GM18870 (cell line): ENCODE data around the gene PRKAG1.

Experiments used
- ATAC-seq: cut with Tn5 transposase; IDR thresholded peaks from one replicate; pipeline ENCODE4 v1.9.1; 2021; ENCODE audit warnings: moderate library complexity; ENCODE audit not compliant: unreplicated experiment

PRKAG1 gene

DNA sequence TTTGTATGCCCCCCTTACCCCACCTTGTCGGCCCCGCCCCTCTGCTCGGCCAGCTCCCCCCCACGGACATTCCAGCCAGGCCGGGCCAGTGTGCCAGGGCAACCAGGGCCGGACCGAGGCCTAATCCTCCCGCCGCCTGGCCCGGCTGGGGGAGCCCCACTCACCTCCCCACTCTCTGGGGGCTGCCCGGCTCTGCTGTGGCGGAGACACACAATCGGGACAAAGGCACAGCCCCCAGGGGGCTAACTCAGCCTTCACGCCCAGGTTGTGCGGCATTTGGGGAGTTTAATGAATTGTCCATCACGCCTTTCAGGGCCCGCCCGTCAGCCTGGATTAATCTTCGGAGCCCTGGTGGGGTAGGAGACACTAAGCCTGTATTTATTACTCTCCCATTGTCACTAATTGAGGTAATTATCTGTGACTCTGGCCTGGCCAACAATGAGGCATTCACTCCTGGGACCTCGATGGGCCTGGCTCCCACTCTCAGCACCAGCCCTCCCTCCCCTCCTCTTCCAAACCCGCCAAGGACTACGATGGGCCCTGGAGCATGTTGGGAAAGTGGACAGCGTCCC is 31.8 kb downstream of the PRKAG1 start:
- no peak for ATAC-seq

DNA sequence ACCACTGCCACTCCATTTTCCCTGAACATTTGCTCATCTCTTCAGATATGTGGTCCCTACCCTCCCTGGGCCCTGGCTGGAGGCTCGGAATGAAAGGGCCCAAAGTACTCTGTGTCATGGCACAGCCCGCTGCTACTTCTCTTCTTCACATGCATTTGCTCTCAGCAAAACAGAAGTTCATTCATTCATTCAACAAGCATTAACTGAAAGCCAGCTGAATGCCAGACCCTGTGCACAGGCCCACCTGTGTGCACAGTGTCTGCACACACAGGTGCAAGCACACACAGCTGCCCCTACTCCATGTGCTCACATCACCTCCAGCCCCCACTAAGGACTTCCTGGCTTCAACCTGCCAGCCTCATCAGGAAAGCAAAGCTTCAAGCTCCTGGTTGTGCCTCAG is 32.7 kb downstream of the PRKAG1 start:
- ATAC-seq: no peak

DNA sequence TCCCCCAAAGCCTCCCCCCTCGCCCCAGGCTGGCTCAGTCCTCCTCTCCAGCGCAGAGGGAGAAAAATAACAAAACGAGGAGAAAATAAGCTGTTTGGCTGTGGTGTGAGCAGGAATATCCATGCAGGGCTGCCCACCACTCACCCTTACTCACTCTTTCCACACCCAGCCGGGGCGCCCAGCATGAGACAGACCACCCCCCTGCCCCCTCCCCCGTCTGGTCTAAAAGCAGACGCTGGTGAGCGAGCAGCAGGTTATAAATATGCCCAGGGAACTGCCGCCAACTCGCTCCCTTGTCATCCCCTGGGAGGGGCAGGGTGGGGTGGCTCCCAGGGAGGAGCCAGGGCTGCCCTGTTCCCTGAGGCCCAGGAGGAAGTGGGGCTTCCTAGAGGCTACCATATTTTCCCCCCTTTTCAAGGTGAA is 33.1 kb downstream of the PRKAG1 start:
- no peak for ATAC-seq

DNA sequence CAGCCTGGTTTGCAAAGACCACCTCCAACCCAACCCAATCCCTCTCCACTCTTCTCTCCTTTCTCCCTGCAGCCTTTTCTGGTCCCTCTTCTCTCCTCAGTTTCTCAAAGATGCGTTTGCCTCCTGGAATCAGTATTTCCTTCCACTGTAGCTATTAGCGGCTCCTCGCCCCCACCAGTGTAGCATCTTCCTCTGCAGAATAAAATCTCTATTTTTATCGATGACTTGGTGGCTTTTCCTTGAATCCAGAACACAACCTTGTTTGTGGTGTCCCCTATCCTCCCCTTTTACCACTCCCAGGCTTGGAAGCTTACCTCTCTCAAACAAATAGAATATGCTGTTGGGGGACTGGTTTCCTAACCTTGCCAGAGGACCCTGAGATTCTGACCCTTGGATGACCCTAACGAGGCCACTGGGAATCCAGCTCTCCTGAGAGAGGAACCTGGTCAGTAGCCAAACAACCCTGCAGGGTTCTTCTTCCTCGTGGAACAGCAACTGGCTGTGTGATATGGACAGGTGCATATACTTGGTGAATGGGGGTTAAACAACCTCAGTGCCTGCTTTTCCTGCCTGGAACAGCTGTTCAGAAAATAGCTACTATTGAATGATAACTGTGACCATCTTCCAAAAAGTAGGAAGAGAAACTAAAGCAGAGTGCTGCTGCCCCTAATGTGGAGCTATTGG is 36.0 kb downstream of the PRKAG1 start:
- ATAC-seq: no peak

DNA sequence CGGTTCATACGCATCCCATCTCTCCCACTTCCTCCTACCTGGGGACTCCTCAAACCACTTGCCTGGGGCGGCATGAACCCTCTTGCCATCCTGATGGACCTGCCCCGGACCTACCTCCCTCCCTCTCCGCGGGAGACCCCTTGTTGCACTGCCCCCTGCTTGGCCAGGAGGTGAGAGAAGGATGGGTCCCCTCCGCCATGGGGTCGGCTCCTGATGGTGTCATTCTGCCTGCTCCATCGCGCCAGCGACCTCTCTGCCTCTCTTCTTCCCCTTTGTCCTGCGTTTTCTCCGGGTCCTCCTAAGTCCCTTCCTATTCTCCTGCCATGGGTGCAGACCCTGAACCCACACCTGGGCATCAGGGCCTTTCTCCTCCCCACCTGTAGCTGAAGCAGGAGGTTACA is 36.8 kb downstream of the PRKAG1 start:
- no peak for ATAC-seq

DNA sequence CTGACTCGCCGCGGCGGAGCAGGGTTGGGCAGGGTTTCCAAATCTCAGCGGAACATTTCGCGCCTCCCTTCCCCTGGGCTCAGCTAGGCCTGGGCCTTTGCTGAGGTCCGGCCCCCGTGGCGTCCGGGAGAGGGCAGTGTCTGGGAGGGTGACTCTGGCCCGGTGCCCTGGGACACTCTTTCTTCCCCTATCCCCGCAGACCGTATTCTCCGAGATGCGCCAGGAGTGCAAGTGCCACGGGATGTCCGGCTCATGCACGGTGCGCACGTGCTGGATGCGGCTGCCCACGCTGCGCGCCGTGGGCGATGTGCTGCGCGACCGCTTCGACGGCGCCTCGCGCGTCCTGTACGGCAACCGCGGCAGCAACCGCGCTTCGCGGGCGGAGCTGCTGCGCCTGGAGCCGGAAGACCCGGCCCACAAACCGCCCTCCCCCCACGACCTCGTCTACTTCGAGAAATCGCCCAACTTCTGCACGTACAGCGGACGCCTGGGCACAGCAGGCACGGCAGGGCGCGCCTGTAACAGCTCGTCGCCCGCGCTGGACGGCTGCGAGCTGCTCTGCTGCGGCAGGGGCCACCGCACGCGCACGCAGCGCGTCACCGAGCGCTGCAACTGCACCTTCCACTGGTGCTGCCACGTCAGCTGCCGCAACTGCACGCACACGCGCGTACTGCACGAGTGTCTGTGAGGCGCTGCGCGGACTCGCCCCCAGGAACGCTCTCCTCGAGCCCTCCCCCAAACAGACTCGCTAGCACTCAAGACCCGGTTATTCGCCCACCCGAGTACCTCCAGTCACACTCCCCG is 37.4 kb downstream of the PRKAG1 start:
- no peak for ATAC-seq

DNA sequence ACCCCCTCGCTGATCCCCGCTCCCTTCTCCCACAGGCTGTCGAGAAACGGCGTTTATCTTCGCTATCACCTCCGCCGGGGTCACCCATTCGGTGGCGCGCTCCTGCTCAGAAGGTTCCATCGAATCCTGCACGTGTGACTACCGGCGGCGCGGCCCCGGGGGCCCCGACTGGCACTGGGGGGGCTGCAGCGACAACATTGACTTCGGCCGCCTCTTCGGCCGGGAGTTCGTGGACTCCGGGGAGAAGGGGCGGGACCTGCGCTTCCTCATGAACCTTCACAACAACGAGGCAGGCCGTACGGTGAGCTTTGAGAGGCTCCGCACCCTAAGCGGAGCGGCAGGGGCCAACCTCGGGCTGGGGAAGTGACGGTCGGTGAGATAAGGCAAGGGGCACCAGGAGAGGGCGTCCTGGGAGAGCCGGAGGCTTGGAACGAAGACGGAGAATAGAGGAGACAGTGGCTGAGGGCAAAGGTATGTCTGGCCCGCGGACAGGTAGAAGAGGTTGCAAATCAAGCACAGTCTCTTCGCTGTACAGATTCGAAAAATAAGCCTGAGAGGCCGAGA is 38.1 kb downstream of the PRKAG1 start:
- ATAC-seq: no peak

DNA sequence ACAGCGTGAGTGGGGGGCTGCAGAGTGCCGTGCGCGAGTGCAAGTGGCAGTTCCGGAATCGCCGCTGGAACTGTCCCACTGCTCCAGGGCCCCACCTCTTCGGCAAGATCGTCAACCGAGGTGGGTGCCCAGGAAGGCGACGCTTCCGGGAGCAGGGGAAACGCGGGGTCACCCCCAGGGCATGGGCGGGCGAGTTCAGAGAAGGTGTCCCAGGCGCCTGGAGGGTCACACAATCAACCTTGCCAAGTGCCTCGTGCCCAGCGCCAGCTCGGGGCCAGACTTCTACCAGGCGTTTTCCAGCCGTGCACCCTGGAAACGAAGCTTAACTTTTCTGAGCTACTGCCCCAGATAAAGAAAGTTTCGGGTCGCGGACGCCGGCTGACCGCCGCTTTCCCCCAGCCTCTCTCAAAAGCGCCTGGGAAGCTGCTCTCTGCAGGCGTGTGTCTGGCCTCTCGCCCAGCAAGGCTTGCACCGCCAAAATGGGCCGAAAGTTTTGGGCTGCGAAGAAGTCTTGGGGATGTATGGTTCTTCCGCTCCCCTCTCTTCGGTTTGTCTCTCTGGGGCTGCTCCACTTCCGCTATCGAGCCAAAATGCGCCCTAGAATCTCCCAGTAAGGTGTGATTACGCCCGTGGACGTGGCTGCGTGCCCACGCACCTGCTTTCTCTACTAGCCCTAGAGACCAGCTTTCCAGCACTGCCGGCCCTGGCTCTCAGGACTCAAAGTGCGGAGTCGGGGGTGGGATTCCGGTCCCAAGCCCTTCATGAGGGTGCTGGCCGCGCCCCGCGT is 38.8 kb downstream of the PRKAG1 start:
- ATAC-seq: no peak

DNA sequence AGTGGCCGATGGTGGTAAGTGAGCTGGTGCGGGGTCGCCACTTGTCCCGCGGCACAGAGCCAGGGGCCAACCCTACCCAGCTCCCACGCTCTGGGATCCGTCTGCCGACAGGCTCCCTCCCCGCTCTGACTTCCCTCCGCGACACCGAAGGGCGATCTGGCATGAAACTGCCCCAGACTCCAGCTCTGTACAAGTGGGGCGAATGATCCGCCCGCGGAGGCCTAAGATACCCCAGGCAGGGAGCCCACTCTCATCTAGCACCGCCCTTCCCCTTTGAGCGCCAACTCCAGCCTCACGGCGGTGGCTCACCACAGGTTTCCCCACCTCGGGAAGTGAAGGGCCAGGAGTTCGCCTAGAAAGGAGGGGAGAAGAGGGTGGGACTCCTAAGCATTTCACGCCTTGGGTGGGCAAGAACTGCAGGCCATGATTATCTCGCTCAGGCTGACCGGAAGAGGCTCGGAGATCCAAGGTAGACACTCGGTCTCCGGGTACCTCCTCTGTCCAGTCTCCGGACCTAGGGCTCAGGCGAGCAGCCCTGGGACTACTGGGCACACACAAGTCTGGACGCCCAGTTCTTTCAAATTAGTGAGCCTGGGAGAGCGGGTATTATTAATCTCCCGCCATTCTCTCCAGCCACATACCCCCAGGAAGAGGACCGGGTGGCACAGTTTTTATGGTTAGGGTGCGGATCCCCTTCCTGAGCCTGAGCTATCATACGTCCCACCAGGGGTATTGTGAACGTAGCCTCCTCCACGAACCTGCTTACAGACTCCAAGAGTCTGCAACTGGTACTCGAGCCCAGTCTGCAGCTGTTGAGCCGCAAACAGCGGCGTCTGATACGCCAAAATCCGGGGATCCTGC is 39.6 kb downstream of the PRKAG1 start:
- no peak for ATAC-seq

DNA sequence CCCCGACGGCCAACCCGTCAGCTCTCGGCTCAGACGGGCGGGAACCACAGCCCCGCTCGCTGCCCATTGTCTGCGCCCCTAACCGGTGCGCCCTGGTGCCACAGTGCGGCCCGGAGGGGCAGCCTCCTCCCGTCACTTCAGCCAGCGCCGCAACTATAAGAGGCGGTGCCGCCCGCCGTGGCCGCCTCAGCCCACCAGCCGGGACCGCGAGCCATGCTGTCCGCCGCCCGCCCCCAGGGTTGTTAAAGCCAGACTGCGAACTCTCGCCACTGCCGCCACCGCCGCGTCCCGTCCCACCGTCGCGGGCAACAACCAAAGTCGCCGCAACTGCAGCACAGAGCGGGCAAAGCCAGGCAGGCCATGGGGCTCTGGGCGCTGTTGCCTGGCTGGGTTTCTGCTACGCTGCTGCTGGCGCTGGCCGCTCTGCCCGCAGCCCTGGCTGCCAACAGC is 40.3 kb downstream of the PRKAG1 start, which contains the start of gene WNT1:
WNT1 (plus strand) TSS at position 32 of the 450 bp plus-strand sequence; CDS start at position 361, 329 bp downstream.
- no peak for ATAC-seq

DNA sequence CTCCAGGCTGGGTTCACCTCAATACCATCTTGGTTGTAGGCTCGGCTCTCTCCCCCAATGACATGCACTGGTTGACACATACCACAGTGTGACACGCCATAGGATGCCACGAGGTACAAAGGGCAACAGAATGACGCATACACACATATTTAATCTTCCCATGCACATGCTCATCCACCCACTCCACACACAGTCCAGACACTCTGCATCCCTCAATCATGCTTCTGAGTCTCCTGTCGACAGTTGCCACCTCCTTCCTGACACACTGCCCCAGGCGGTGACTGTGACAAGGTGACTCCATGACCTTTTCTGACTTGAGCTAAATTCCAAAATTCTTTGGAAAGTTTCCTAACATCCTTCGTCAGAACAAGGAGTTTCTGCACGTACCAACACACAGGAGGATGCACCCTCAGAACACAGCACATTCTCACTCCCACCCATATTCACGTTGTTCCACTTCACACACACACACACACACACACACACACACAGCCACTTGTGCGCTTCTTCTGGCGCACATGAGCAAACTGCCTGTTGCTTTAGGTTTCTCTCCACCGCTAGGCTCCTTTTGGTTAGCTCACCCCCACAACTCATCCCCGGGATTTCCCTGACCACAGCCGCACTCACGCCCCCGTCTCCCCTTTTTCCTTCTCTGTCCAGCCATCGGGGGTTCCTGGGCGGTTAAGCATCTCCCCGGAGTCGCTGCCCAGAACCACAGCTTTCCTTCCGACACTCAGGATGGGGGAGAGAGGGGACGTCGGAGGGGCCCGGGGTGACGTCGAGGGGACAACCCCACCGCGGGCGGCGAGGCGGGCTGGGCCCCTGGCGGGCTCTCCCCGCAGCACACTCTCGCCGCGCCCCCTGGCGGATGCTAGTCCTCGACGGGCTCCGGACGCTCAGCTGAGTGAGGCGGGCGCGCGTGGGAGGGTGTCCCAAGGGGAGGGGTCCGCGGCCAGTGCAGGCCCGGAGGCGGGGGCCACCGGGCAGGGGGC is 41.0 kb downstream of the PRKAG1 start:
- ATAC-seq: no peak

DNA sequence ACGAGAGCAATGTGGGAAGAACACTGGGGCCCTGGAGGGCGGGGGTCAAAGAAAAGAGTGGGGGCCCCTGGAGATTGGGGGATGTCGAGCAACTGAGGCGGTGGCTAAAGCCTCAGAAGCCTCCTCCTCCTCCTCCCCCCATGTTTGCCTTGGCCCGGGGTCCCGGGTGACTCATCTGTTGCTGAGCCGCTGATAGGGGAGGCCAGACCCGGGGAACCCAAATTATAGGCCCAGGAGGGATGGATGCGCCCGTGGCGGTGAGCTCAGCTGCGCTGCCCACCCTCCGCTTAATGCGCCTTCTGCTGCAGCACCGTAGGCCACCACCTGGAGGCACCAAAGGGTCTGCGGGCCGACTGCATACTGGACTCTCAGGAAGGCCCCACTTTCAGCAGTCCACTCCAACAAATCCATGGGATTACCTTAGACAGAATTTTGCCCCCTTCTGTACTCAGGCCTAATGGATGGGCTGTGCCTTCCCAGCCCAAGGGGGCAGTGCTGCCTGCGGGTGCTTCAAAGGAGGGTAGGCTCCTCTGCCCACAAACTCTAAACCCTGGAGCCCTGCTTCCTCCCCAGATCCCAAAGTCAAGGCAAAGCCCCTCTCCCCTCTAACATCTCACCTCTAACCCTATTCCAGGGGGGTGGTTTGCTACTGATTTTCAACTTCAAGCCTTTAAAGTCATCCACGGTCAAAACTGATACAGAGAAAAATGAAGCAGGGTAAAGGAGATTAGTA is 44.5 kb downstream of the PRKAG1 start:
- no peak for ATAC-seq

DNA sequence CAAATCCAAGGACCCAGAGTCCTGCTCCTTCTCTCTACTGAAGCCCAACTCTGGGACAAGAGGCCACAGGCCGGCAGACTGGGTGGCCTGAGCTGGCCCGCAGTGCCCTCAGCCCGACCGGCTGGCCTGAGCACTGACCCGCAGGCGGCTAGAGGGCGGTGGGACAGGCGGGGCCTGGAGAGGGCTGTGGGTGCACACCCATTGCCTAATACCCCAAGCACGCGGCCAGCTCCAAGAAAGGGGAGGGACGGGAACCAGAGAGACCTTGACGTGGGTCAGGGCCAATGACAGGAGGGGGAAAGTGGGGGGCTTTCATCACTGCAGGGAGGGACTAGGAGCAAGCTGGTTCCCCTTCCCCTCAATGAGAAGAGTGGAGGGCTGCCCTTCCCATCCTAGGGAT is 45.0 kb downstream of the PRKAG1 start:
- no peak for ATAC-seq

DNA sequence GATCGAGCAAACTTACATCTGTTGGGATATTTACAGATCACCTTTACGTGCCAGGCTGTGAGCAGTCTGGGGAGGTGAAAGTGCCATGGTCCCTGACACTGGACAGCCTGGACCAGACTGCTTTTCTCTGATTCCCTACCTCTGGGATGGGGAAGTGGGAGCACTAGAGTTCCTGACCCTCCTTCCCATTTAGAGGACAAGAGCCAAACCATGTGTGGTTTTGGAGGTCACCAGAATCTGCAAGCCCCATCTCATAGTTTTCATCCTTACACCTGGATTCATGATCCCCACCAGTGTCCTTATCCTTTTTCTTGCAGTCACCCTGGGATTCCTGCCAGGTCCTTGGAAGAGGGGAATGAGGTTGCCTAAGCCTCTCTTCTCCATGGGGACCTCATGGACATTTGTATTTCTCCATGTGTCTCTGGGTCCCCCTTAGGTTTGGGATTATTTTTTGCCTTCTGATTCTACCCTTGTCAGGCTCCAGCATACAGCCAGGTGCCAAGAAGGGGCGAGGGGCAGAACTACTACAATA is 45.6 kb downstream of the PRKAG1 start:
- ATAC-seq: no peak

DNA sequence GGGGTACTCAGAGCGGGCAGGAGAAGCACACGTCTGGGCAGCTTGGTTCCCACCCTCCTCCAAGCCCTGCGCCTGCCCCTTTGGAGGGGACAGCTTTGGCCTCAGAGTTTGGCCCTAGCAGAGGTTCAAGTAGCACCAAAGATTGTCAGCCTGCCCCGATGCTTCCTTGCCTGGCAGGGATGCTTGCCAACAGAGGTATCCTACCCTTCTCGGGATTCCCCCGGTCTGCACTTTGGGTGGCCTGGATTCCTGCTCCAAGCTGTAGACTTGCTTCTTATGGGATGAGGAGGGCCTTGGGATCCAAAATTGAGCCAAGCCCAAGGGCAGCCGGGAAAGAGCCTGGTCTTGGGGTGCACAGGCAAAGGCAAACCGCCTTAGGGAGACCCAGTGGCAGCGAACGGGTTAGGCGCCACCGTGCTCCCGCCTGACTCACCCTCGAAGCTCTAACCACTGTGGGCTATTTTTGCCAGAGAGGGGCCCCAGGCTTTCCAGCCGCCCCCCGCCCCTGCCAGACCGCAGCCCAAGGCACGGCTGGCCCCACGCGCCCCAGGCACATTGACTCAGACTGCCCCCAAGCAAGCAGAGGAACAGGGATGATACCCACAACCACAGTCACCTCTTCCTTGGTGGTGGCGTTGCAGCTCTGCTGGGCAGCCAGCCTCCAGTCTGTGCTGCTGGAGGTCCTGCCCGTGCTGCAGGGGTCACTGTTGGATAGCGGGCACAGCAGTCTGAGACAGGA is 46.2 kb downstream of the PRKAG1 start:
- ATAC-seq: no peak

DNA sequence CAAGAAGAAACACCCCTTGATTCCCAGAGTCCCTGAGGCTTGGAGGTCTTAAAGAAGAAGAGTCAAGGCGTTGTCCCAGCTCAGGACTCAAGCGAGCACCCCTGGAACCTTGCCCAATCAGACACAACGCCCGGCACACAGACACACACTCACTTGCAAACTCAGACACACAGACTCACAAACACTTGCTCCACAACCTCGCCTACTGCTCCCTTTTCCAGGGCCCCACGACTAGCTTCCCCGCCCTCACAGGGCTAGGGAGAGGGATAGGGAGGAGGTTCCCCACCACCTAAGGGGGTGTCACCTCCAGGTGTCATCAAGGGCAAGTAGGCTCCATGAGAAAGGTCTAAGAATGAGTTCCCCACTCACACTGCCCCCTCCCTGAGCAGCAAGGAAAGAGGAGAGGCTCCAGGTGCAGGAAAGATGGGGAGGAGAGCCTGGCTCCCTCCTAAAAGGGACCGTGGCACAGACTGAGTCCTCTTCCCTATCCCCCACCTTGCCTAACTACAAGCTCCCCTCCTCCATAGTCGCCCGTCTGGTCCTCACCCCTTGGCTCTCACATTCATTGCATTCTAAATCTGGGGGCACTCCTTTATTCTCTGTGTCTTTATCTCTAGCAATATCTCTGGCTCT is 47.8 kb downstream of the PRKAG1 start:
- no peak for ATAC-seq
